Measurements from ENCODE around the gene BICRAL.

The BICRAL gene

DNA sequence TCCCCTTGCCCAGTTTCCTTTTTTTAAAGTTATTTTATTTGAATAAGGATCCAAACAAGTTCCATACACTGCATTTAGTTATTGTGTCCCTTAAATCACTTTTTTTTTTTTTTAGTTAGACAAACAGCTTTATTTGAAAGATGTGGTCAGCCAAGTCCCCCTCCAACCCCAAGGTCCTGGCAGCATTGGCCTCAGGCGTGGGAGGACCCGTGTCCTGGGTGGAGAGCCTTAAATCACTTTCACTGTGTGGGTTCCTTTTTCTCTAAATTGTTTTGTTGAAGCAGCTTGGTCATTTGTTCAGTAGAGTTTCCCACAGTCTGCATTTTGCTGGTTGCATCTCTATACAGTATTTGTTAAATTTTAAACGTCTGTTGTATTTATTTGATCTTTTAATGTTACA lies 30.8 kb upstream of the BICRAL start:
- Histone ChIP-seq H3K79me2 (ENCODE audit: low read length) (no peaks in the 10 kb centered on the region), H3K9me3 (ENCODE audit: insufficient read depth, low read length) (no peaks in the 10 kb centered on the region), H2AFZ (ENCODE audit: low read depth, low read length) (no peak overlapping the region), H4K20me1 (ENCODE audit: insufficient read depth, low read length) (no peaks in the 10 kb centered on the region), H3K36me3 (replicated peaks; ENCODE audit: low read depth, low read length) (peaks cover 4% of the 10 kb centered on the region), H3K9ac (ENCODE audit: low read length) (no peak overlapping the region), H3K4me1 (ENCODE audit: low read length) (peaks cover 16% of the 10 kb centered on the region), H3K27ac (ENCODE audit: low read length) (no peak overlapping the region), H3K4me2 (ENCODE audit: low read length) (no peak overlapping the region), H3K4me3 (ENCODE audit: low read length) (no peak overlapping the region), H3K27me3 (ENCODE audit: low read depth, low read length) (no peaks in the 10 kb centered on the region)
- TF ChIP-seq, protein P1, sequence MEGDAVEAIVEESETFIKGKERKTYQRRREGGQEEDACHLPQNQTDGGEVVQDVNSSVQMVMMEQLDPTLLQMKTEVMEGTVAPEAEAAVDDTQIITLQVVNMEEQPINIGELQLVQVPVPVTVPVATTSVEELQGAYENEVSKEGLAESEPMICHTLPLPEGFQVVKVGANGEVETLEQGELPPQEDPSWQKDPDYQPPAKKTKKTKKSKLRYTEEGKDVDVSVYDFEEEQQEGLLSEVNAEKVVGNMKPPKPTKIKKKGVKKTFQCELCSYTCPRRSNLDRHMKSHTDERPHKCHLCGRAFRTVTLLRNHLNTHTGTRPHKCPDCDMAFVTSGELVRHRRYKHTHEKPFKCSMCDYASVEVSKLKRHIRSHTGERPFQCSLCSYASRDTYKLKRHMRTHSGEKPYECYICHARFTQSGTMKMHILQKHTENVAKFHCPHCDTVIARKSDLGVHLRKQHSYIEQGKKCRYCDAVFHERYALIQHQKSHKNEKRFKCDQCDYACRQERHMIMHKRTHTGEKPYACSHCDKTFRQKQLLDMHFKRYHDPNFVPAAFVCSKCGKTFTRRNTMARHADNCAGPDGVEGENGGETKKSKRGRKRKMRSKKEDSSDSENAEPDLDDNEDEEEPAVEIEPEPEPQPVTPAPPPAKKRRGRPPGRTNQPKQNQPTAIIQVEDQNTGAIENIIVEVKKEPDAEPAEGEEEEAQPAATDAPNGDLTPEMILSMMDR (IDR thresholded peaks at IDR 0.05; ENCODE audit: low read depth, low read length), result no peak
- TF ChIP-seq EZH2phosphoT487 (IDR thresholded peaks at IDR 0.05; ENCODE audit: low read depth), result no peak

DNA sequence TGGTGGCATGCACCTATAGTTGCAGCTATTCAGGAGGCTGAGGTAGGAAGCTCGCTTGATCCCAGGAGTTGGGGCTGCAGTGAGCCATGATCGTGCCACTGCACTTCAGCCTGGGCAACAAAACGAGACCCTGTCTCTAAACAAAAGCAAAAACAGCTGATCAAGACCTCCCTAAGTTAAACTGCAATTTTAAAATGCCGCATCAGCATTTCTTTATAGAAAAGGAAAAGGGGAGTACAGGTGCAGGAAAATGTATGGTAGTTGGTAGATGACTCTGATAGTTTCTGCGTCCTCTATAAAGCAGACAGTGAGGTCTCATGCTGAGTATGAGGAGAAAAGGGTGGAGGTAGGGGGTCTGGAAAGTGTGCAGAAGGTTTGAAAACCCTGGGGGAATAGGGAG lies 27.1 kb upstream of the BICRAL start:
- H3K4me1 ChIP-seq (ENCODE audit: low read length), result no peaks in the 10 kb centered on the region
- no peak for TF ChIP-seq EZH2phosphoT487 (IDR thresholded peaks at IDR 0.05; ENCODE audit: low read depth)
- TF ChIP-seq, protein P1 (IDR thresholded peaks at IDR 0.05; ENCODE audit: low read depth, low read length), result no peak
- H2AFZ ChIP-seq (ENCODE audit: low read depth, low read length), result no peak overlapping the region
- no peaks in the 10 kb centered on the region for H3K9me3 ChIP-seq (ENCODE audit: insufficient read depth, low read length)
- H3K4me3 ChIP-seq (ENCODE audit: low read length), result no peak overlapping the region
- H3K79me2 ChIP-seq (ENCODE audit: low read length), result no peaks in the 10 kb centered on the region
- no peaks in the 10 kb centered on the region for H4K20me1 ChIP-seq (ENCODE audit: insufficient read depth, low read length)
- H3K27me3 ChIP-seq (ENCODE audit: low read depth, low read length), result no peaks in the 10 kb centered on the region
- no peak overlapping the region for H3K9ac ChIP-seq (ENCODE audit: low read length)
- peaks cover 4% of the 10 kb centered on the region for H3K36me3 ChIP-seq (replicated peaks; ENCODE audit: low read depth, low read length)
- H3K4me2 ChIP-seq (ENCODE audit: low read length), result no peak overlapping the region
- no peak overlapping the region for H3K27ac ChIP-seq (ENCODE audit: low read length)

DNA sequence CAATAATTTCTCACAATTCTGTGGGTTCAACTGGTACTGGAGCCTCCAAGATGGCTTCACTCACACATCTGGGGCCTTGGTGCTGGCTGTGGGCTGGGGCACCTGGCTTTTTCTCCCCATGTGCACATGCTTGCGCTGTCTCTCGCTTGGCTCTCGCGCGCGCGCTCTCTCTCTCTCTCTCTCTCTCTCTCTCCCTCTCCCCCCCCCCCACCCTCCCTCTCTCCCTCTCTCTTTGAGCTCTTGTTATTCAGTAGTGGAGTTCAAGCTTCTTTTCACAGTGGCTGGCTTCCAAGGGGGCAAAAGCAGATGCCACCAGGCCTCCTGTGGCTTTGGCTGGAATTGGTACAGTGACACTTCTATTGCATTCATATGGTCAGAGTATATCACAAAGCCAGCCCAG lies 25.1 kb upstream of the BICRAL start:
- Histone ChIP-seq H2AFZ (ENCODE audit: low read depth, low read length) (no peak overlapping the region), H3K9me3 (ENCODE audit: insufficient read depth, low read length) (no peaks in the 10 kb centered on the region), H4K20me1 (ENCODE audit: insufficient read depth, low read length) (no peaks in the 10 kb centered on the region), H3K9ac (ENCODE audit: low read length) (no peak overlapping the region), H3K4me2 (ENCODE audit: low read length) (no peak overlapping the region), H3K4me3 (ENCODE audit: low read length) (no peak overlapping the region), H3K27ac (ENCODE audit: low read length) (no peak overlapping the region), H3K27me3 (ENCODE audit: low read depth, low read length) (no peaks in the 10 kb centered on the region), H3K4me1 (ENCODE audit: low read length) (no peaks in the 10 kb centered on the region), H3K79me2 (ENCODE audit: low read length) (no peaks in the 10 kb centered on the region), H3K36me3 (replicated peaks; ENCODE audit: low read depth, low read length) (peaks cover 4% of the 10 kb centered on the region)
- TF ChIP-seq, protein P1 (IDR thresholded peaks at IDR 0.05; ENCODE audit: low read depth, low read length), result no peak
- TF ChIP-seq EZH2phosphoT487 (IDR thresholded peaks at IDR 0.05; ENCODE audit: low read depth), result no peak

DNA sequence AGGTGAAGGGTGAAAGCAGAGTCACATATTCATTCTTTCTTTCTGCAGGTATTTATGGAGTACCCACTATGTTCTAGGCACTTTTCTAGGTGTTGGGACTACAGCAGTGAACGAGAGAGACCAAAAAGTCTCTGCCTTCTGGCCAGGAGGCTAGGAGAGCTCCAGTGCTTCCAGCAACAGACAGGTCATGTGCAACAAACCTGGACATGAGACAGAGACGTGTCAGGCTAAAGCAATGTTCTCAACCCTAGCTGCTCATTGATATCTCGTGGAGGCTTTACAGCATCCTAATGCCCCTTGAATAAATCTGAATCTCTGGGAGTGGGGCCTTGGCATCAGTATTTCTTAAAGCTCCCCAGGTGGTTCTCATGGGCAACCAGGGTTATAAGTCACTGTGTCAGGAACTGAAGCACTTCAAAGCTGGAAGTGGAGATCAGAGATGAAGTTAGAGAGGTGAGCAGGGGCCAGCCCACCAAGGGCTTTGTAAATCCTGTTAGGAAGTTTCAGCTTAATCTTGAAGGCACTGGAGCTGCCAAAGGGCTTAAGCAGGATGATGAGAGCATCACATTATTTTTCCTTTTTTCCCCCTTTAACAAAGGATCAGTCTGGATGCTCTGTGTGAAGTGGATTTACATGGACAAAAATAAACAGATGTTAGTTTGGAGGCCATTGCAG lies 23.0 kb upstream of the BICRAL start:
- H3K9ac ChIP-seq (ENCODE audit: low read length), result no peak overlapping the region
- no peaks in the 10 kb centered on the region for H4K20me1 ChIP-seq (ENCODE audit: insufficient read depth, low read length)
- no peaks in the 10 kb centered on the region for H3K4me1 ChIP-seq (ENCODE audit: low read length)
- no peak for TF ChIP-seq EZH2phosphoT487 (IDR thresholded peaks at IDR 0.05; ENCODE audit: low read depth)
- TF ChIP-seq, protein P1 (IDR thresholded peaks at IDR 0.05; ENCODE audit: low read depth, low read length), result no peak
- H3K4me3 ChIP-seq (ENCODE audit: low read length), result no peak overlapping the region
- H3K79me2 ChIP-seq (ENCODE audit: low read length), result no peaks in the 10 kb centered on the region
- H3K36me3 ChIP-seq (replicated peaks; ENCODE audit: low read depth, low read length), result no peaks in the 10 kb centered on the region
- H3K27me3 ChIP-seq (ENCODE audit: low read depth, low read length), result no peaks in the 10 kb centered on the region
- H3K9me3 ChIP-seq (ENCODE audit: insufficient read depth, low read length), result no peaks in the 10 kb centered on the region
- no peak overlapping the region for H3K27ac ChIP-seq (ENCODE audit: low read length)
- no peak overlapping the region for H3K4me2 ChIP-seq (ENCODE audit: low read length)
- H2AFZ ChIP-seq (ENCODE audit: low read depth, low read length), result no peak overlapping the region

All from OCI-LY3 (cell line).